ENCODE measurements around the gene TMEM236. TPM values are rescaled to one million over a fixed set of nuclear protein-coding genes. Genes with fewer than 3 reads are reported as not detected.

Gene TMEM236
- polyA plus RNA-seq, 2 of the 4 experiments (the other 2 are of a cell fraction), result 0.06 to 0.09 TPM

DNA sequence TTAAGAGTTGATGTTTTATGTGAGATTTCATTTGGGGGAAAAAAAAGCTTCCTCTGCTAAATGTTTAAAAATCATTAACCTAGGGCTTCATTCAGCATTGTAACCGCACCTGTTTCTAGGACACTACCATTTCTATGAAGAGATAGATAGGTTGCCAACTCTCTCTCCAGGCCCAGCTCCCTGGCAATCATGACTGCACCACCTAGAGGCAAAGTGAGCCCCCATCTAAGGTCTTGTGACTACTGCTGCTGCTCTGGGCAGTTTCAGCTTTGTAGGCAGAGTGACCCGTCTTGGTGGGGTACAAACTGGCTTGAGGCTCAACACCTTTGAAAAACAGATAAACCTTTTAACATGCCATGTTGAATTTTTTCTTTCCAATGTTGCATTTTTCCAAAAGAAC, 29.9 kb downstream of the TMEM236 start:
- Histone ChIP-seq H3K4me3 (no peak overlapping the region), H3K9me3 (no peaks in the 10 kb centered on the region), H3K4me2 (no peak overlapping the region), H3K4me1 (peaks cover 43% of the 10 kb centered on the region), H3K27ac (0 out of 6 replicates have a peak overlapping the region, but pooled peaks of 1 of the 2 experiments have one; percentile 30)
- FAIRE-seq, result no peak
- peak in 1 of 2 experiments; percentile 18; a peak in 1 of 5 replicates for TF ChIP-seq RAD21 (conservative IDR thresholded peaks at IDR 0.05 in 1 of 2, IDR thresholded peaks at IDR 0.05 in 1 of 2)
- no peak for TF ChIP-seq EP300 (IDR thresholded peaks at IDR 0.05)
- ChIA-PET POLR2A (interaction anchor here (1.1 kb wide), 1 partner anchor 138 kb away, joined by 3 read pairs; the partner anchor contains the start of gene STAM), CTCF (interaction anchor here (1.4 to 2.2 kb wide), 2 partner anchors 11 to 12 kb away, joined by 3 to 8 read pairs; no protein-coding TSS in a partner anchor)
- peak in 1 of 2 experiments; percentile 67; a peak in 3 of 6 replicates for ATAC-seq
- peak in 1 of 2 experiments; percentile 31 for DNase-seq (ENCODE audit: low read depth in 1 of 2, low spot score in 1 of 2)
- WGBS (ENCODE audit: missing lambda C conversion rate), result 72% methylated on average over 2 of the region's 2 CpGs

DNA sequence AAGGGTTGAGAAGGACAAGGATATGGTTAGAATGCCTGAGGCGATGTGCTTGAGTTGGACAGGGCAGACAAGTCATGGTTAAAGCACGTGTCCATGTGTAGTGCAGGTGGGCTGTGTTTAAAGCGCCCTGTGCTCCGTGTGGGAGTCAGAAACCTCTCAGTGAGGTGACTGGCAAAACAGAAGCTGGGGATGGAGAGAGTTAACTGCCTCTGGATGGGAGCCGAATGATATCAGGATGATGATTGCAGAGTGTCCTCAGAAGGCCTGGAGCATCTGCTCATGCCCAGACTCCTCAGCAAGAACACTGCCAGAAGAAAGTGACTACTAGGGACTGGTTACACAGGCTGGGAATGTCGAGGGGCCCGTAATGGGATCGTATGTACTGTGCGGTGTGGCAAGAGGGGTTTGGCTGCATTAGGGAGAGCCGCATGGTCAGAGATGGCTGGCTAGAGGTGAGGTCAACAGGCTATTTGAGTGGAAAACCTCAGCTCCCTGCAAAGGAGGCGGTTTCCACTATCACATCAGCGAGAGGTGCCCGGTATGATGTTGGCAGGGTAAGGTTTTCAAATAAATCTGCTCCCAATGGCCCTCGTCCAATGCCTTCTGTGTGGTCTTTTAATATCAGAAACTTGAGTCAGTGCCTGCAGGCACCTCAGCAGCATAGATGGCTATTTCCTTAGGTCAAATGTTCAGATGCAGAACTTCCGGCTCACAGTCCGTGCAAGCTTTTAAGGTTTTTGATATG, 31.1 kb downstream of the TMEM236 start:
- H3K27ac ChIP-seq, result peak overlapping the region; percentile 69 to 82
- DNase-seq (ENCODE audit: low read depth in 1 of 2, low spot score in 1 of 2) (peak in 1 of 2 experiments; percentile 75), ATAC-seq (peak; percentile 56 to 65), FAIRE-seq (no peak)
- ChIA-PET POLR2A (interaction anchor here (1.1 kb wide), 1 partner anchor 139 kb away, joined by 3 read pairs; the partner anchor contains the start of gene STAM), CTCF (interaction anchor here (0.5 to 2.2 kb wide), 3 partner anchors 10 to 71 kb away, joined by 3 to 8 read pairs (median 4); no protein-coding TSS in a partner anchor)
- peak overlapping the region; percentile 67 for H3K4me2 ChIP-seq
- H3K4me3 ChIP-seq, result no peak overlapping the region
- TF ChIP-seq, protein P1, sequence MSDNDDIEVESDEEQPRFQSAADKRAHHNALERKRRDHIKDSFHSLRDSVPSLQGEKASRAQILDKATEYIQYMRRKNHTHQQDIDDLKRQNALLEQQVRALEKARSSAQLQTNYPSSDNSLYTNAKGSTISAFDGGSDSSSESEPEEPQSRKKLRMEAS (IDR thresholded peaks at IDR 0.05), result peak; percentile 51; the same call in 1 of the 2 replicates
- TF ChIP-seq JUNB (IDR thresholded peaks at IDR 0.05) (peak; percentile 51; the same call in 1 of the 2 replicates), EP300 (IDR thresholded peaks at IDR 0.05) (peak; percentile 34 to 40; a peak in 2 of 5 replicates), HDAC2 (IDR thresholded peaks at IDR 0.05) (no peak)
- WGBS (ENCODE audit: missing lambda C conversion rate), result 52% methylated on average over 16 of the region's 16 CpGs
- H3K4me1 ChIP-seq, result peaks cover 55% of the 10 kb centered on the region
- H3K9me3 ChIP-seq, result no peaks in the 10 kb centered on the region

- H3K4me2 ChIP-seq, result peak overlapping the region; percentile 67
- peaks cover 62% of the 10 kb centered on the region for H3K4me1 ChIP-seq
- no peak overlapping the region for H3K4me3 ChIP-seq
- TF ChIP-seq MAZ (IDR thresholded peaks at IDR 0.05; ENCODE audit: borderline replicate concordance, low read depth, low read length) (no peak), REST (IDR thresholded peaks at IDR 0.05) (no peak), SMC3 (IDR thresholded peaks at IDR 0.05) (no peak), POLR2AphosphoS2 (conservative IDR thresholded peaks at IDR 0.05; ENCODE audit: low read length) (no peak), NFE2L2 (conservative IDR thresholded peaks at IDR 0.05; ENCODE audit: low read length) (no peak), E2F6 (IDR thresholded peaks at IDR 0.05; ENCODE audit: borderline replicate concordance, low read depth) (no peak), MAFK (IDR thresholded peaks at IDR 0.05; ENCODE audit: partially characterized antibody) (peak; percentile 65)
- FAIRE-seq (no peak), DNase-seq (ENCODE audit: low read depth in 1 of 2, low spot score in 1 of 2) (no peak), ATAC-seq (no peak)
- WGBS (ENCODE audit: missing lambda C conversion rate), result 53% methylated on average over 1 of the region's 1 CpG
- peak overlapping the region; percentile 69 to 82 for H3K27ac ChIP-seq
- no peaks in the 10 kb centered on the region for H3K9me3 ChIP-seq
- ChIA-PET POLR2A (no interaction called here), CTCF (no interaction called here)
Measured at GRCh38 chr10:17783751-17784150, 31.8 kb downstream of the TMEM236 start.

DNA sequence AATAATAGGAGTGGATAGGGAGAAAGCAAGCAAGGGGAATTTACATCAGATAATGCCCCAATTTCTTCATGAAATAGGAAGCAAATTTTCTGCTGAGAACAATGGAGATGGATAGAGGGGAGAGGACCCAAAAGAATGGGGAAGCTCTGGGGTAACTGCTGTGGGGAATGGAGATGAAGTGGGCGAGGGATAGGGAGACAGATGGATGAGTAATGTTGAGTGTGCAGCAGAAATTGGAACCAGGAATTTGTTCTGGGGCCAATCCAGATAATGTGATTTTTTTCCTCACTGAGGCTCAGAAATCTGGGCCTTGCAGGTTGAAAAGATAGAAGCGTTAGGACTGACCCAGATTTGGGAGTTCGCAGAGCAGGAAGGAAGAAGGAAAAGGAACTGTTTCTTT, 32.7 kb downstream of the TMEM236 start:
- Histone ChIP-seq H3K27ac (peak overlapping the region; percentile 69 to 79), H3K4me3 (no peak overlapping the region), H3K4me1 (peaks cover 69% of the 10 kb centered on the region), H3K4me2 (peak overlapping the region; percentile 67), H3K9me3 (no peaks in the 10 kb centered on the region)
- DNase-seq (ENCODE audit: low read depth in 1 of 2, low spot score in 1 of 2) (no peak), ATAC-seq (no peak), FAIRE-seq (no peak)
- ChIA-PET POLR2A (interaction anchor here (1.4 kb wide), 1 partner anchor 167 kb away, joined by 3 read pairs; the partner anchor contains the start of gene HACD1), CTCF (interaction anchor here (0.5 to 1.8 kb wide), 3 partner anchors 11 to 65 kb away, joined by 3 to 5 read pairs (median 5); no protein-coding TSS in a partner anchor)
- 66% methylated on average over 3 of the region's 3 CpGs for WGBS (ENCODE audit: missing lambda C conversion rate)
- TF ChIP-seq, protein P2, sequence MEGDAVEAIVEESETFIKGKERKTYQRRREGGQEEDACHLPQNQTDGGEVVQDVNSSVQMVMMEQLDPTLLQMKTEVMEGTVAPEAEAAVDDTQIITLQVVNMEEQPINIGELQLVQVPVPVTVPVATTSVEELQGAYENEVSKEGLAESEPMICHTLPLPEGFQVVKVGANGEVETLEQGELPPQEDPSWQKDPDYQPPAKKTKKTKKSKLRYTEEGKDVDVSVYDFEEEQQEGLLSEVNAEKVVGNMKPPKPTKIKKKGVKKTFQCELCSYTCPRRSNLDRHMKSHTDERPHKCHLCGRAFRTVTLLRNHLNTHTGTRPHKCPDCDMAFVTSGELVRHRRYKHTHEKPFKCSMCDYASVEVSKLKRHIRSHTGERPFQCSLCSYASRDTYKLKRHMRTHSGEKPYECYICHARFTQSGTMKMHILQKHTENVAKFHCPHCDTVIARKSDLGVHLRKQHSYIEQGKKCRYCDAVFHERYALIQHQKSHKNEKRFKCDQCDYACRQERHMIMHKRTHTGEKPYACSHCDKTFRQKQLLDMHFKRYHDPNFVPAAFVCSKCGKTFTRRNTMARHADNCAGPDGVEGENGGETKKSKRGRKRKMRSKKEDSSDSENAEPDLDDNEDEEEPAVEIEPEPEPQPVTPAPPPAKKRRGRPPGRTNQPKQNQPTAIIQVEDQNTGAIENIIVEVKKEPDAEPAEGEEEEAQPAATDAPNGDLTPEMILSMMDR (IDR thresholded peaks at IDR 0.05), result no peak
- TF ChIP-seq JUNB (IDR thresholded peaks at IDR 0.05), result peak; percentile 39; the same call in 1 of the 2 replicates

All from A549 (cell line).